A549 (cell line): ENCODE measurements around the gene GSC2.

Experiments
- CBX2 ChIP-seq: fragments of 200-600 bp; sonication (generic); IDR thresholded peaks from 2 replicates; pipeline ENCODE4 v1.6.1; 2016; ENCODE audit warnings: low read depth, mild to moderate bottlenecking, borderline replicate concordance
- EHMT2 ChIP-seq: fragments of 200-600 bp; sonication (generic); IDR thresholded peaks from 2 replicates; pipeline ENCODE4 v1.6.1; 2016; ENCODE audit warnings: antibody characterized with exemption, low read depth, mild to moderate bottlenecking, moderate library complexity
- ESRRA ChIP-seq: fragments of 150-350 bp; IDR thresholded peaks from 2 replicates; pipeline ENCODE4 v1.6.1; 2014; ENCODE audit warnings: mild to moderate bottlenecking, low read length, borderline replicate concordance
- JUN ChIP-seq, 2 experiments: fragments of >200 bp; sonication (Bioruptor Twin); formaldehyde crosslinking; IDR thresholded peaks; 2 replicates in 1 of 2; 3 replicates in 1 of 2; pipeline ENCODE4 v1.6.1; 2016 to 2017
- MYC ChIP-seq: IDR thresholded peaks from 2 replicates; pipeline ENCODE4 v1.6.1; 2012; ENCODE audit warnings: mild to moderate bottlenecking, inconsistent platforms, low read length, improper control_type of control experiment, borderline replicate concordance
- POLR2A ChIP-seq: IDR thresholded peaks from 2 replicates; pipeline ENCODE4 v1.6.1; 2012; ENCODE audit warnings: mild to moderate bottlenecking, low read length
- RAD21 ChIP-seq, 2 experiments: fragments of >200 bp in 1 of 2; sonication (Bioruptor Twin) in 1 of 2; formaldehyde crosslinking in 1 of 2; IDR thresholded peaks in 1 of 2; conservative IDR thresholded peaks in 1 of 2; 2 replicates in 1 of 2; 3 replicates in 1 of 2; pipeline ENCODE4 v1.6.1; 2012 to 2018; ENCODE audit warnings: inconsistent platforms in 1 of 2
- RARB ChIP-seq: fragments of 250-450 bp; sonication (Bioruptor Pico); IDR thresholded peaks from 2 replicates; pipeline ENCODE4 v1.8.0; 2021; ENCODE audit warnings: mild to moderate bottlenecking, moderate library complexity
- RFX5 ChIP-seq: fragments of 450-650 bp; IDR thresholded peaks from 2 replicates; pipeline ENCODE4 v1.7.1; 2014; ENCODE audit warnings: antibody characterized with exemption, mild to moderate bottlenecking, moderate library complexity
- TF ChIP-seq, protein P1 (sequence below): fragments of >200 bp; sonication (Bioruptor Twin); formaldehyde crosslinking; IDR thresholded peaks from 3 replicates; pipeline ENCODE4 v1.5.1; 2016
- TF ChIP-seq, protein P2 (sequence below): fragments of 200-600 bp; sonication (generic); IDR thresholded peaks from 2 replicates; pipeline ENCODE4 v1.6.1; 2016; ENCODE audit warnings: antibody characterized with exemption, mild to moderate bottlenecking, moderate library complexity
- TF ChIP-seq, protein P3 (sequence below): IDR thresholded peaks from 2 replicates; pipeline ENCODE4 v1.6.1; 2012
- TF ChIP-seq, protein P4 (sequence below): fragments of 450-650 bp; IDR thresholded peaks from 2 replicates; pipeline ENCODE4 v1.6.1; 2014; ENCODE audit warnings: antibody characterized with exemption
- TF ChIP-seq, protein P5 (sequence below): IDR thresholded peaks from 2 replicates; pipeline ENCODE4 v1.6.1; 2012

DNA sequence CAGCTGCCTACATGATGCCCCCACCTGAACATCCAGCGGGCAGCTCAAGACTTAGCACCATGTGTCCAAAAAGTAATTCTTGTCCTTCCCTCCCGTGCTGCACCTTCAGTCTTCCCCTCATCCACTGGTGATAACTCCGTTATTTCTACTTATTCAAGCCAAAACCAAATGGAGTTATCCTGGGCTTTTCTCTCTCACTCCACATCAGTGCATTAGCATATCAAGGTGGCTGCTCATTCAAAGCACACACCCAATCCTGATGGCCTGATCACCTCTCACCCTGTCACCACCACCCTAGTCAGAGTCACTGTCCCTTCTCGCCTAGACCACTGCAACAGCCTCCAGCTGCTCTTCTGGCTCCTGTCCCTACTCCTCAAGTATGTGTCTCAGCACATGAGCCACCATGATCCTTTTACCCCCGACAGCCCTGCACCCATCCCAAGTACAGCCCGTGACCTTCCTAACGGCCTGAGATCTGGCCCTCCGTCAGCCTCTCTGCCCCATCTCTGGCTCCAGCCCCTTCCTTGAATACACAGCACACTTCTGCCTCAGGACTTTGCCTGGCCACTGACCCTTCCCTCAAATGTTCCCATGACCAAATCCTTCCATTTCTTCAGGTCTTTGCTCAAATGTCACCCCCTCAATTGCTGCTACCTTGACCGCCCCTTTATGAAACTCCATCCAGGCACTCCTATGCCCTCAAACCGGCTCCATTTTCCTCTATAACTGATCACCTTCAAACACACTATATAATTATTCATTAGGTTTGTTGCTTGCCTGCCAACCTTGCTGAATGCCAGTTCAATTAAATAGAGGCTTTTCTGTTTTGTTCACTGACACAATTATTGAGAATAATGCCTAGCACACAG lies 48.1 kb upstream of the GSC2 start:
- TF ChIP-seq, protein P1, sequence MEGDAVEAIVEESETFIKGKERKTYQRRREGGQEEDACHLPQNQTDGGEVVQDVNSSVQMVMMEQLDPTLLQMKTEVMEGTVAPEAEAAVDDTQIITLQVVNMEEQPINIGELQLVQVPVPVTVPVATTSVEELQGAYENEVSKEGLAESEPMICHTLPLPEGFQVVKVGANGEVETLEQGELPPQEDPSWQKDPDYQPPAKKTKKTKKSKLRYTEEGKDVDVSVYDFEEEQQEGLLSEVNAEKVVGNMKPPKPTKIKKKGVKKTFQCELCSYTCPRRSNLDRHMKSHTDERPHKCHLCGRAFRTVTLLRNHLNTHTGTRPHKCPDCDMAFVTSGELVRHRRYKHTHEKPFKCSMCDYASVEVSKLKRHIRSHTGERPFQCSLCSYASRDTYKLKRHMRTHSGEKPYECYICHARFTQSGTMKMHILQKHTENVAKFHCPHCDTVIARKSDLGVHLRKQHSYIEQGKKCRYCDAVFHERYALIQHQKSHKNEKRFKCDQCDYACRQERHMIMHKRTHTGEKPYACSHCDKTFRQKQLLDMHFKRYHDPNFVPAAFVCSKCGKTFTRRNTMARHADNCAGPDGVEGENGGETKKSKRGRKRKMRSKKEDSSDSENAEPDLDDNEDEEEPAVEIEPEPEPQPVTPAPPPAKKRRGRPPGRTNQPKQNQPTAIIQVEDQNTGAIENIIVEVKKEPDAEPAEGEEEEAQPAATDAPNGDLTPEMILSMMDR: no peak
- TF ChIP-seq ESRRA (no peak), POLR2A (no peak), RARB (CRISPR knock-in tag) (no peak), JUN (IDR thresholded peaks at IDR 0.05) (no peak), MYC (no peak), EHMT2 (no peak), RFX5 (no peak), CBX2 (no peak), RAD21 (conservative IDR thresholded peaks at IDR 0.05 in 1 of 2, IDR thresholded peaks at IDR 0.05 in 1 of 2) (no peak)
- TF ChIP-seq, protein P2, sequence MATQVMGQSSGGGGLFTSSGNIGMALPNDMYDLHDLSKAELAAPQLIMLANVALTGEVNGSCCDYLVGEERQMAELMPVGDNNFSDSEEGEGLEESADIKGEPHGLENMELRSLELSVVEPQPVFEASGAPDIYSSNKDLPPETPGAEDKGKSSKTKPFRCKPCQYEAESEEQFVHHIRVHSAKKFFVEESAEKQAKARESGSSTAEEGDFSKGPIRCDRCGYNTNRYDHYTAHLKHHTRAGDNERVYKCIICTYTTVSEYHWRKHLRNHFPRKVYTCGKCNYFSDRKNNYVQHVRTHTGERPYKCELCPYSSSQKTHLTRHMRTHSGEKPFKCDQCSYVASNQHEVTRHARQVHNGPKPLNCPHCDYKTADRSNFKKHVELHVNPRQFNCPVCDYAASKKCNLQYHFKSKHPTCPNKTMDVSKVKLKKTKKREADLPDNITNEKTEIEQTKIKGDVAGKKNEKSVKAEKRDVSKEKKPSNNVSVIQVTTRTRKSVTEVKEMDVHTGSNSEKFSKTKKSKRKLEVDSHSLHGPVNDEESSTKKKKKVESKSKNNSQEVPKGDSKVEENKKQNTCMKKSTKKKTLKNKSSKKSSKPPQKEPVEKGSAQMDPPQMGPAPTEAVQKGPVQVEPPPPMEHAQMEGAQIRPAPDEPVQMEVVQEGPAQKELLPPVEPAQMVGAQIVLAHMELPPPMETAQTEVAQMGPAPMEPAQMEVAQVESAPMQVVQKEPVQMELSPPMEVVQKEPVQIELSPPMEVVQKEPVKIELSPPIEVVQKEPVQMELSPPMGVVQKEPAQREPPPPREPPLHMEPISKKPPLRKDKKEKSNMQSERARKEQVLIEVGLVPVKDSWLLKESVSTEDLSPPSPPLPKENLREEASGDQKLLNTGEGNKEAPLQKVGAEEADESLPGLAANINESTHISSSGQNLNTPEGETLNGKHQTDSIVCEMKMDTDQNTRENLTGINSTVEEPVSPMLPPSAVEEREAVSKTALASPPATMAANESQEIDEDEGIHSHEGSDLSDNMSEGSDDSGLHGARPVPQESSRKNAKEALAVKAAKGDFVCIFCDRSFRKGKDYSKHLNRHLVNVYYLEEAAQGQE: no peak
- TF ChIP-seq, protein P3, sequence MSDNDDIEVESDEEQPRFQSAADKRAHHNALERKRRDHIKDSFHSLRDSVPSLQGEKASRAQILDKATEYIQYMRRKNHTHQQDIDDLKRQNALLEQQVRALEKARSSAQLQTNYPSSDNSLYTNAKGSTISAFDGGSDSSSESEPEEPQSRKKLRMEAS: no peak
- TF ChIP-seq, protein P4, sequence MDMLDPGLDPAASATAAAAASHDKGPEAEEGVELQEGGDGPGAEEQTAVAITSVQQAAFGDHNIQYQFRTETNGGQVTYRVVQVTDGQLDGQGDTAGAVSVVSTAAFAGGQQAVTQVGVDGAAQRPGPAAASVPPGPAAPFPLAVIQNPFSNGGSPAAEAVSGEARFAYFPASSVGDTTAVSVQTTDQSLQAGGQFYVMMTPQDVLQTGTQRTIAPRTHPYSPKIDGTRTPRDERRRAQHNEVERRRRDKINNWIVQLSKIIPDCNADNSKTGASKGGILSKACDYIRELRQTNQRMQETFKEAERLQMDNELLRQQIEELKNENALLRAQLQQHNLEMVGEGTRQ: no peak
- TF ChIP-seq, protein P5, sequence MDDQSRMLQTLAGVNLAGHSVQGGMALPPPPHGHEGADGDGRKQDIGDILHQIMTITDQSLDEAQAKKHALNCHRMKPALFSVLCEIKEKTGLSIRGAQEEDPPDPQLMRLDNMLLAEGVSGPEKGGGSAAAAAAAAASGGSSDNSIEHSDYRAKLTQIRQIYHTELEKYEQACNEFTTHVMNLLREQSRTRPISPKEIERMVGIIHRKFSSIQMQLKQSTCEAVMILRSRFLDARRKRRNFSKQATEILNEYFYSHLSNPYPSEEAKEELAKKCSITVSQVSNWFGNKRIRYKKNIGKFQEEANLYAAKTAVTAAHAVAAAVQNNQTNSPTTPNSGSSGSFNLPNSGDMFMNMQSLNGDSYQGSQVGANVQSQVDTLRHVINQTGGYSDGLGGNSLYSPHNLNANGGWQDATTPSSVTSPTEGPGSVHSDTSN: no peak
